GM06990 (cell line): Measurements from ENCODE around the gene SH3BP4.

Experiments
- DNase-seq: peaks from one replicate; pipeline ENCODE4 v3.0.0-alpha.2; 2011; ENCODE audit not compliant: insufficient read length; ENCODE audit errors: extremely low read depth
- H3K27me3 ChIP-seq: replicated peaks from 2 replicates; pipeline ENCODE4 v1.6.0; 2011; ENCODE audit warnings: low read length; ENCODE audit not compliant: control insufficient read depth, insufficient read depth
- H3K36me3 ChIP-seq: 2 replicates; pipeline ENCODE4 v1.5.1; 2011; ENCODE audit warnings: low read length; ENCODE audit not compliant: control insufficient read depth, insufficient read depth
- H3K4me3 ChIP-seq: replicated peaks from 2 replicates; pipeline ENCODE4 v1.5.1; 2011; ENCODE audit warnings: low read depth, mild to moderate bottlenecking, control low read depth, low read length
- CTCF ChIP-seq: IDR thresholded peaks from 2 replicates; pipeline ENCODE4 v1.5.1; 2011; ENCODE audit warnings: low read length, control low read depth, mild to moderate bottlenecking, inconsistent platforms; ENCODE audit not compliant: insufficient read depth, poor library complexity, severe bottlenecking

SH3BP4 gene

GRCh38 chr2:234998404-234999211 is 46.8 kb downstream of the SH3BP4 start:
- no peak for DNase-seq
- Histone ChIP-seq H3K36me3 (no peaks in the 10 kb centered on the region), H3K4me3 (no peak overlapping the region), H3K27me3 (no peaks in the 10 kb centered on the region)
- TF ChIP-seq CTCF = no peak

- no peak for DNase-seq
- Histone ChIP-seq H3K27me3 (no peaks in the 10 kb centered on the region), H3K4me3 (no peak overlapping the region), H3K36me3 (no peaks in the 10 kb centered on the region)
- no peak for TF ChIP-seq CTCF
These were observed 48.1 kb downstream of the SH3BP4 start for GRCh38 chr2:234999740-235000425.

GRCh38 chr2:235000426-235001236 is 48.8 kb downstream of the SH3BP4 start:
- no peaks in the 10 kb centered on the region for H3K36me3 ChIP-seq
- no peak for TF ChIP-seq CTCF
- H3K27me3 ChIP-seq = no peaks in the 10 kb centered on the region
- DNase-seq = no peak
- H3K4me3 ChIP-seq = no peak overlapping the region

GRCh38 chr2:235001237-235002133 is 49.7 kb downstream of the SH3BP4 start:
- DNase-seq = no peak
- H3K4me3 ChIP-seq = no peak overlapping the region
- H3K36me3 ChIP-seq = no peaks in the 10 kb centered on the region
- H3K27me3 ChIP-seq = no peaks in the 10 kb centered on the region
- no peak for TF ChIP-seq CTCF
